ENCODE results near the gene ALAS1.
A peak's percentile ranks its signal among the peaks of the same experiment; 100 is the strongest.

The ALAS1 gene

GRCh38 chr3:52222319-52223221 lies 24.6 kb downstream of the ALAS1 start:
- no peak for DNase-seq

- DNase-seq, result no peak
Measured at GRCh38 chr3:52223449-52224408, 25.8 kb downstream of the ALAS1 start.

- no peak for DNase-seq
Measured at GRCh38 chr3:52225452-52226228, 27.7 kb downstream of the ALAS1 start, which contains the start of gene TLR9. Gene TLR9 (minus strand): TSS chr3:52225645. CDS start chr3:52225529, 116 bp downstream.

GRCh38 chr3:52226229-52226817 lies 28.4 kb downstream of the ALAS1 start:
- DNase-seq, result no peak

- no peak for DNase-seq
Measured at GRCh38 chr3:52227117-52227516, 29.2 kb downstream of the ALAS1 start.

GRCh38 chr3:52227766-52228165 lies 29.8 kb downstream of the ALAS1 start:
- no peak for DNase-seq

GRCh38 chr3:52228266-52228665 lies 30.3 kb downstream of the ALAS1 start:
- DNase-seq, result no peak

GRCh38 chr3:52228751-52229291 lies 30.9 kb downstream of the ALAS1 start:
- no peak for DNase-seq

GRCh38 chr3:52229656-52230055 lies 31.7 kb downstream of the ALAS1 start:
- DNase-seq, result no peak

GRCh38 chr3:52230461-52230860 lies 32.5 kb downstream of the ALAS1 start:
- no peak for DNase-seq

GRCh38 chr3:52230889-52231499 lies 33.0 kb downstream of the ALAS1 start:
- DNase-seq, result no peak

GRCh38 chr3:52231502-52232278 lies 33.7 kb downstream of the ALAS1 start:
- DNase-seq, result peak in 1 of 2 experiments; percentile 43

GRCh38 chr3:52232279-52233107 lies 34.5 kb downstream of the ALAS1 start:
- no peak for DNase-seq

GRCh38 chr3:52233108-52233591 lies 35.2 kb downstream of the ALAS1 start:
- DNase-seq, result no peak

GRCh38 chr3:52233968-52234367 lies 36.0 kb downstream of the ALAS1 start:
- peak; percentile 19 to 67 for DNase-seq

GRCh38 chr3:52234516-52235447 lies 36.8 kb downstream of the ALAS1 start:
- DNase-seq, result no peak

- no peak for DNase-seq
Measured at GRCh38 chr3:52236424-52236886, 38.5 kb downstream of the ALAS1 start.

- no peak for DNase-seq
Measured at GRCh38 chr3:52237006-52237656, 39.2 kb downstream of the ALAS1 start.

All from NCI-H446 (cell line).